CD14-positive monocyte (primary cell): ENCODE results near the gene HACL1. TPM values are rescaled to one million over a fixed set of nuclear protein-coding genes. Genes with fewer than 3 reads are reported as not detected.

Experiments used
- DNase-seq, 3 donors: peaks; one replicate each; pipeline ENCODE4 v3.0.0-alpha.2; 2011 to 2022
- H2AFZ ChIP-seq: 2 replicates; pipeline ENCODE4 v1.6.0; 2012; ENCODE audit warnings: mild to moderate bottlenecking, low read depth, low read length, inconsistent platforms; ENCODE audit not compliant: insufficient read depth, poor library complexity, severe bottlenecking
- H3K27ac ChIP-seq, 2 donors: 1 replicate in 1 of 2; 2 replicates in 1 of 2; pipeline ENCODE4 v1.5.1; 2012 to 2013; ENCODE audit warnings: low read length in 2 of 2, control low read depth in 1 of 2, inconsistent platforms in 1 of 2, low read depth in 1 of 2, mild to moderate bottlenecking in 1 of 2
- H3K27me3 ChIP-seq, 2 donors: one replicate each; pipeline versions ENCODE4 v1.6.0 to v1.6.1; 2011 to 2013; ENCODE audit warnings: low read length in 2 of 2; ENCODE audit not compliant: control insufficient read depth in 2 of 2, insufficient read depth in 2 of 2
- H3K36me3 ChIP-seq, 2 donors: replicated peaks in 1 of 2; 1 replicate in 1 of 2; 2 replicates in 1 of 2; pipeline versions ENCODE4 v1.5.1 to v1.6.1; 2012 to 2013; ENCODE audit warnings: low read length in 2 of 2, control low read depth in 1 of 2, inconsistent platforms in 1 of 2, mild to moderate bottlenecking in 1 of 2; ENCODE audit not compliant: insufficient read depth in 2 of 2, control insufficient read depth in 1 of 2
- H3K4me1 ChIP-seq, 2 donors: 1 replicate in 1 of 2; 2 replicates in 1 of 2; pipeline versions ENCODE4 v1.5.1 to v1.6.1; 2012 to 2013; ENCODE audit warnings: low read length in 2 of 2, control low read depth in 1 of 2, inconsistent platforms in 1 of 2, mild to moderate bottlenecking in 1 of 2, moderate library complexity in 1 of 2; ENCODE audit not compliant: insufficient read depth in 2 of 2, control insufficient read depth in 1 of 2
- H3K4me2 ChIP-seq: replicated peaks from 2 replicates; pipeline ENCODE3; 2012; ENCODE audit warnings: low read length, moderate library complexity, mild to moderate bottlenecking; ENCODE audit not compliant: poor library complexity, severe bottlenecking; ENCODE audit errors: extremely low read depth
- H3K4me3 ChIP-seq, 3 experiments: fragments of 200-600 bp in 1 of 3; sonication (generic) in 1 of 3; replicated peaks in 1 of 3; 1 replicate in 2 of 3; 2 replicates in 1 of 3; pipeline ENCODE4 v1.5.1; 2011 to 2013; ENCODE audit warnings: low read length in 3 of 3, mild to moderate bottlenecking in 3 of 3, control low read depth in 2 of 3, low read depth in 2 of 3, inconsistent platforms in 1 of 3, moderate library complexity in 1 of 3
- H3K79me2 ChIP-seq: 2 replicates; pipeline ENCODE4 v1.6.0; 2012; ENCODE audit warnings: mild to moderate bottlenecking, control low read depth, inconsistent platforms, low read length, moderate library complexity; ENCODE audit not compliant: insufficient read depth
- H3K9ac ChIP-seq: 2 replicates; pipeline ENCODE4 v1.6.0; 2017; ENCODE audit warnings: low read length, mild to moderate bottlenecking; ENCODE audit not compliant: insufficient read depth, poor library complexity, severe bottlenecking
- H3K9me3 ChIP-seq, 2 donors: replicated peaks in 1 of 2; 1 replicate in 1 of 2; 2 replicates in 1 of 2; pipeline versions ENCODE4 v1.5.1 to v1.6.1; 2012 to 2013; ENCODE audit warnings: low read length in 2 of 2, control low read depth in 1 of 2; ENCODE audit not compliant: control insufficient read depth in 1 of 2, insufficient read depth in 1 of 2
- H4K20me1 ChIP-seq: 2 replicates; pipeline ENCODE4 v1.6.0; 2012; ENCODE audit warnings: mild to moderate bottlenecking, low read length, control low read depth, moderate library complexity; ENCODE audit not compliant: insufficient read depth
- H3K27ac Mint-ChIP-seq, 7 donors: one replicate each; pipeline ENCODE4 v1.8.0; 2020; ENCODE audit warnings: mild to moderate bottlenecking in 7 of 7, mixed read lengths in 7 of 7, moderate library complexity in 6 of 7, inconsistent platforms in 2 of 7
- H3K27me3 Mint-ChIP-seq, 3 donors: one replicate each; pipeline ENCODE4 v1.8.0; 2021 to 2022; ENCODE audit warnings: low read depth in 3 of 3, mild to moderate bottlenecking in 3 of 3, mixed read lengths in 3 of 3, moderate library complexity in 3 of 3, inconsistent platforms in 1 of 3
- H3K36me3 Mint-ChIP-seq, 2 donors: one replicate each; pipeline ENCODE4 v1.8.0; 2020; ENCODE audit warnings: mixed read lengths in 2 of 2, inconsistent platforms in 1 of 2, mild to moderate bottlenecking in 1 of 2
- H3K4me1 Mint-ChIP-seq: one replicate; pipeline ENCODE4 v1.8.0; 2020; ENCODE audit warnings: mild to moderate bottlenecking, mixed read lengths
- H3K4me3 Mint-ChIP-seq, 2 donors: one replicate each; pipeline ENCODE4 v1.8.0; 2020; ENCODE audit warnings: mild to moderate bottlenecking in 2 of 2, mixed read lengths in 2 of 2, moderate library complexity in 1 of 2
- H3K9me3 Mint-ChIP-seq, 7 donors: one replicate each; pipeline ENCODE4 v1.8.0; 2020 to 2022; ENCODE audit warnings: mixed read lengths in 7 of 7, mild to moderate bottlenecking in 6 of 7, moderate library complexity in 6 of 7, inconsistent platforms in 2 of 7
- WGBS: methylation state at CpG from one replicate; pipeline ENCODE4 v1.1.5; 2013; ENCODE audit warnings: missing lambda C conversion rate; ENCODE audit not compliant: insufficient coverage; 5-methylcytosine and 5-hydroxymethylcytosine counted together
- intact Hi-C, 2 donors: fragments of 100-400 bp; cut with micrococcal nuclease; formaldehyde crosslinking; loops; one replicate each; pipeline versions ENCODE4 v1.15.0 to v1.15.1; 2023
- polyA plus RNA-seq, 3 donors: library from polyadenylated mRNA; depleted of rRNA in 1 of 3; unstranded in 2 of 3; stranded (reverse) in 1 of 3; fragments of 300-500 nt in 2 of 3; fragments of >200 nt in 1 of 3; fragmentation: Illumina TruSeq in 2 of 3; gene quantifications; 1 replicate in 2 of 3; 2 replicates in 1 of 3; pipeline ENCODE4 v1.2.3, GENCODE V29; 2012 to 2021
- TF ChIP-seq, protein P1 (sequence below): fragments of 200-600 bp; IDR thresholded peaks from one replicate; pipeline ENCODE4 v1.8.0; 2022; ENCODE audit warnings: antibody characterized with exemption, mild to moderate bottlenecking

The HACL1 gene
- polyA plus RNA-seq, 3 donors: 12.3 to 27.2 (median 22.3) TPM

GRCh38 chr3:15601046-15601398 is 347 bp downstream of the HACL1 start:
- TF ChIP-seq, protein P1, sequence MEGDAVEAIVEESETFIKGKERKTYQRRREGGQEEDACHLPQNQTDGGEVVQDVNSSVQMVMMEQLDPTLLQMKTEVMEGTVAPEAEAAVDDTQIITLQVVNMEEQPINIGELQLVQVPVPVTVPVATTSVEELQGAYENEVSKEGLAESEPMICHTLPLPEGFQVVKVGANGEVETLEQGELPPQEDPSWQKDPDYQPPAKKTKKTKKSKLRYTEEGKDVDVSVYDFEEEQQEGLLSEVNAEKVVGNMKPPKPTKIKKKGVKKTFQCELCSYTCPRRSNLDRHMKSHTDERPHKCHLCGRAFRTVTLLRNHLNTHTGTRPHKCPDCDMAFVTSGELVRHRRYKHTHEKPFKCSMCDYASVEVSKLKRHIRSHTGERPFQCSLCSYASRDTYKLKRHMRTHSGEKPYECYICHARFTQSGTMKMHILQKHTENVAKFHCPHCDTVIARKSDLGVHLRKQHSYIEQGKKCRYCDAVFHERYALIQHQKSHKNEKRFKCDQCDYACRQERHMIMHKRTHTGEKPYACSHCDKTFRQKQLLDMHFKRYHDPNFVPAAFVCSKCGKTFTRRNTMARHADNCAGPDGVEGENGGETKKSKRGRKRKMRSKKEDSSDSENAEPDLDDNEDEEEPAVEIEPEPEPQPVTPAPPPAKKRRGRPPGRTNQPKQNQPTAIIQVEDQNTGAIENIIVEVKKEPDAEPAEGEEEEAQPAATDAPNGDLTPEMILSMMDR: no peak
- H3K4me3 ChIP-seq: peak overlapping the region; percentile 61 to 91 (median 88)
- peaks cover 16 to 20% of the 10 kb centered on the region in 2 donors for H3K4me1 ChIP-seq
- H3K27ac Mint-ChIP-seq: peak overlapping the region; percentile 94 to 100 (median 99)
- DNase-seq: no peak
- no peaks in the 10 kb centered on the region for H3K27me3 Mint-ChIP-seq
- peak overlapping the region; percentile 84 for H3K4me2 ChIP-seq
- peaks cover 17% of the 10 kb centered on the region for H3K4me1 Mint-ChIP-seq
- no peaks in the 10 kb centered on the region for H3K9me3 Mint-ChIP-seq
- H3K4me3 Mint-ChIP-seq: peak overlapping the region; percentile 96 to 98
- WGBS: under 1% methylated on average over 19 of the region's 19 CpGs
- H4K20me1 ChIP-seq: no peaks in the 10 kb centered on the region
- H3K9ac ChIP-seq: peak overlapping the region; percentile 78
- H3K9me3 ChIP-seq: no peaks in the 10 kb centered on the region
- peaks cover 9% of the 10 kb centered on the region for H3K79me2 ChIP-seq
- intact Hi-C loops: loop anchor here (5.0 to 10.0 kb wide), 3 partner anchors 394 to 664 kb away; partner anchors contain the start of genes CAPN7 (in 1 of the 2), DPH3 (in 1 of the 2), NR2C2 (in 1 of the 2) and OXNAD1 (in 1 of the 2)
- peaks cover 32 to 36% of the 10 kb centered on the region in 2 donors for H3K36me3 Mint-ChIP-seq
- peaks cover 25 to 41% of the 10 kb centered on the region in 2 donors for H3K36me3 ChIP-seq
- no peaks in the 10 kb centered on the region for H3K27me3 ChIP-seq
- peak overlapping the region; percentile 99 for H2AFZ ChIP-seq
- H3K27ac ChIP-seq: peak overlapping the region; percentile 69 to 96

- intact Hi-C loops: no loop called here
- Histone ChIP-seq H3K9ac (no peak overlapping the region), H3K4me1 (peaks cover 9 to 10% of the 10 kb centered on the region in 2 donors), H3K9me3 (no peaks in the 10 kb centered on the region), H2AFZ (no peak overlapping the region), H3K27me3 (no peaks in the 10 kb centered on the region), H3K27ac (no peak overlapping the region), H3K36me3 (peaks cover 33 to 50% of the 10 kb centered on the region in 2 donors), H3K4me3 (no peak overlapping the region), H4K20me1 (no peaks in the 10 kb centered on the region), H3K79me2 (peaks cover 5% of the 10 kb centered on the region), H3K4me2 (no peak overlapping the region)
- Mint-ChIP-seq H3K9me3 (no peaks in the 10 kb centered on the region), H3K4me1 (peaks cover 10% of the 10 kb centered on the region), H3K36me3 (peaks cover 35 to 48% of the 10 kb centered on the region in 2 donors), H3K27me3 (no peaks in the 10 kb centered on the region), H3K4me3 (no peak overlapping the region), H3K27ac (no peak overlapping the region)
- DNase-seq: no peak
- no CpG with 5 or more reads among the region's 2 CpGs for WGBS
- TF ChIP-seq, protein P1: no peak
Measured at GRCh38 chr3:15595955-15596354, 5.4 kb downstream of the HACL1 start.
